Muscle of back (tissue), 11 donors: Measurements from ENCODE around the gene NSUN4. TPM values are rescaled to one million over a fixed set of nuclear protein-coding genes. Genes with fewer than 3 reads are reported as not detected.
"Not testable (repeated sequence)": the region's sequence is repeated elsewhere in the genome, so short reads cannot be mapped to it uniquely, and the experiment has no call there.

ENCODE experiments used
- DNase-seq, 3 donors: peaks; one replicate each; pipeline versions ENCODE4 v3.0.0 to v3.0.0-alpha.2; 2013
- polyA plus RNA-seq, 10 donors: library from polyadenylated mRNA; unstranded; fragments of 120-200 nt; gene quantifications; one replicate each; pipeline ENCODE4 v1.2.1, GENCODE V29; 2013; ENCODE audit not compliant: insufficient read length in 10 of 10

The NSUN4 gene
- polyA plus RNA-seq, 10 donors = 11.0 to 15.6 (median 13.1) TPM

- not testable (repeated sequence) for DNase-seq
Observed at GRCh38 chr1:46365796-46366195, 25.2 kb downstream of the NSUN4 start.

DNA sequence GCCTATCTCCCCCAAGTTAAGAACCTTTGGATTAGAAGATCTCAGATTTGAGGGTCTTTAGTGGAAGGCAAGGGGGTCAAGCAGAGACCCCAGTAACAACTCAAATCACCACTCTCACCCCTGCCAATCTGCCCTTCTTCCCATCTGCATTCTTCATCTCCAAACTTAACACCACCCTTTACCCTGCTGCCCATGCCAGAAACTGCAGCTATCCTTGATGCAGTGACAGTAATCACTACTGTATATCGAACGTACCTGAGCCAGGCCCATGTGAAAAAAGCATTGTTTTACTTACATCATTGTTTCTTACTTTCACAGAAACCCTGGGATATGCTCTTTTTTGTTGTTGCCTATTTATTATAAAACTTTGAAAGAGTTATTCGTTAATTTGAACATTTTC lies 26.5 kb downstream of the NSUN4 start:
- DNase-seq = no peak

DNA sequence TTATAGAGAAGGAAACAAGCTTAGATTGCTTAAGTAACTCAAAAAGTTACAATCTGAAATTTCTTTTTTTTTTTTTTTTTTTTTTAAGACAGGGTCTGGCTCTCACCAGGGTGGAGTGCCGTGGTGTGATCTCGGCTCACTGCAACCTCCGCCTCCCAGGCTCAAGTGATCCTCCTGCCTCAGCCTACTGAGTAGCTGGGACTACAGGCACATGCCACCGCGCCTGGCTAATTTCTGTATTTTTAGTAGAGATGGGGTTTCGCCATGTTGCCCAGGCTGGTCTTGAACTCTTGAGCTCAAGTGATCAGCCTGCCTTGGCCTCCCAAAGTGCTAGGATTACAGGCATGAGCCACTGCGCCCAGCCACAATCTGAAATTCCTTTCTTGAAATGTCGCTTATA lies 27.1 kb downstream of the NSUN4 start:
- not testable (repeated sequence) for DNase-seq

DNA sequence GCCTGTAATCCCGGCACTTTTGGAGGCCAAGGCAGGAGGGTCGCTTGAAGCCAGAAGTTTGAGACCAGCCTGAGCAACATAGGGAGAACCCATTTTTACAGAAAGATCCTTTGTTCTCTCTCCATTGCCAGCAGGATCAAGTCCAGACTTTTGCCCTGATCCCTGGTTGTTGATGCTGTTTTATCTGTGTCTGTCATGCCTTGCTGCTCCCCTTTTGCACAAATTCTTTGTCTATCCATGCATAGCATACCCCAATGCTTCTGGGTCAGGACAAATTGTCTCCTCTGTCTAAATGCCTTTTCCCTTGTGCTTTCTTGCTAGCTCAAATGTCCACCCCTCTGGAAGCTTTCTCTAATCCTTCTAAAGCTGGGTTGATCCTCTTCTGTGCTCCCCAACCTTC lies 28.2 kb downstream of the NSUN4 start:
- DNase-seq = no peak

GRCh38 chr1:46369542-46370213 lies 29.1 kb downstream of the NSUN4 start:
- no peak for DNase-seq

DNA sequence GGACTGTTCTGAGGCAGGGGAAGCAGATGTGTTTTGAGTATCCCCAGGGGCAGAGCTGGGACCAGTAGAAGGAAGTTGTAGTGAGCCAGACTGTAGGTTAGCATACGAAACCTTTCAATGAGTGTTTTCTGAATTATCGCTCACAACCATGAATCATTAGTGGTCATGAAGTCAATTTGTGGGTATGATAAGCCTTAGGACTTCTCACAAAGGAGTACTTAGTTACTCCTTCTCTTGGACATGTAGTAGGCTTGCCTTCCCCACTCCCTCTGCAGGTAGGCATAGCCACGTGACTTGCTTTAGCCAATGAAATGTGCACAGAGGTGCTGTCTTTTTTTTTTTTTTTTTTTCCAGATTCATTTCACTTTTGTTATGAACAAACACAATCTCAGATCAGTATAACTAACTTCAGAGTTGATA lies 29.6 kb downstream of the NSUN4 start:
- DNase-seq = peak in 1 of 3 donors; percentile 29

DNA sequence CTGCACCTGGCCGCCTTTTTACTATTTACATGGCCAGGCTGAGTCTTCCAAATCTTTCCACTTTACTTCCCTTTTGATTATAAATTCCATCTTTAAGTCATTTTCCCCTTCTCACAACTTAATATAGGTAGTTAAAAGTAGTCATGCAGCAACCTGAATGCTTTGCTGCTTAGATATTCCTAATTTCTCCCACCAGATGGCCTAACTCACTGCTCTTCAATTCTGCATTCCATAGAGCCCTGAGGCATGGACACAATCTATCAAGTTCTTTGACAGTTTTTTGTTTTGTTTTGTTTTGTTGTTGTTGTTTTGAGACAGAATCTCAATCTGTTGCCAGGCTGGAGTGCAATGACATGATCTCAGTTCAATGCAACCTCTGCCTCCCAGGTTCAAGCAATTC lies 31.8 kb downstream of the NSUN4 start:
- no peak for DNase-seq

- DNase-seq = no peak
Observed at GRCh38 chr1:46379996-46380395, 39.4 kb downstream of the NSUN4 start.

- no peak for DNase-seq
Observed at GRCh38 chr1:46380508-46380907, 39.9 kb downstream of the NSUN4 start.

DNA sequence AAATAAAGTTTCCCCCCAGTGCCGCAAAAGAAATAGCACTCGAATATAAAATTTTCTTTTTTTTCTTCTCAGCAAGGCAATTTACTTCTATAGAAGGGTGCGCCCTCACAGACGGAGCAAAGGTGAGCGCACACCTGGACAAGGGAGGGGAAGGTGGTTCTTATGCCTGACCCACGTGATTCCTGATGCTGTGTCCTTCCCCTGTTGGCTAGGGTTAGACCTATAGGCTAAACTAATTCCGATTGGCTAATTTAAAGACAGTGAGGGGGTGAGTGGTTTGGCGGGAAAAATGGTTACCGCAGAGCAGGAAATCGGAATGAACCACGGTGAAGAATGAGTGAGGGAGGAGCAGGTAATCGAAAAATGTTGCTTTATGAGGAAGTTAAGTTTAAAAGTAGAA lies 52.9 kb downstream of the NSUN4 start:
- DNase-seq = no peak

GRCh38 chr1:46394108-46394871 lies 53.7 kb downstream of the NSUN4 start, which contains the start of gene FAAH:
Gene FAAH, plus strand, starts transcription at chr1:46394317. Its CDS starts 32 bp downstream, at chr1:46394349.
- DNase-seq = peak; percentile 44 to 83 (median 66)

- DNase-seq = peak in 1 of 3 donors; percentile 54
Observed at GRCh38 chr1:46394872-46395465, 54.4 kb downstream of the NSUN4 start.

GRCh38 chr1:46396441-46397398 lies 56.1 kb downstream of the NSUN4 start:
- peak in 1 of 3 donors; percentile 35 for DNase-seq

DNA sequence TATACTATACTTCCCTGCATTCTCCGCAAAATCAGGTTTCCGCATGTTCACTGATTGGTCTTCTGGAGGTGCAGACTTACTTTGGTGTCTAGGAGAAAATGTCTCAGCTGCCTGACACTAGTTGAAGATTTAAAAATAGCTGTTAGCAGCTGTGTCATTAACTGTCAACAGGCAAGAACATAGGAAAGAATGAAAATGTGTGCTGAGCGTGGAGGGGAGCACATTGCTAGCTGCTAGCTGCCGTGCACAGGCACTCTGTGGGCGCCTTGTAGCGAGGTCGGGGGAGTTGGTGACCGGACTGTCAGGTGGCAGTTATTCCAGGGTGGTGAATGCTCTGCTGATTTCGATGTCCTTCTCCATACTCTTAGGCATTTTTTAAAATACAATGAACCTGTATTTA lies 58.7 kb downstream of the NSUN4 start:
- DNase-seq = no peak

- no peak for DNase-seq
Observed at GRCh38 chr1:46400421-46400820, 59.8 kb downstream of the NSUN4 start.

GRCh38 chr1:46401154-46401913 lies 60.7 kb downstream of the NSUN4 start:
- DNase-seq = no peak

DNA sequence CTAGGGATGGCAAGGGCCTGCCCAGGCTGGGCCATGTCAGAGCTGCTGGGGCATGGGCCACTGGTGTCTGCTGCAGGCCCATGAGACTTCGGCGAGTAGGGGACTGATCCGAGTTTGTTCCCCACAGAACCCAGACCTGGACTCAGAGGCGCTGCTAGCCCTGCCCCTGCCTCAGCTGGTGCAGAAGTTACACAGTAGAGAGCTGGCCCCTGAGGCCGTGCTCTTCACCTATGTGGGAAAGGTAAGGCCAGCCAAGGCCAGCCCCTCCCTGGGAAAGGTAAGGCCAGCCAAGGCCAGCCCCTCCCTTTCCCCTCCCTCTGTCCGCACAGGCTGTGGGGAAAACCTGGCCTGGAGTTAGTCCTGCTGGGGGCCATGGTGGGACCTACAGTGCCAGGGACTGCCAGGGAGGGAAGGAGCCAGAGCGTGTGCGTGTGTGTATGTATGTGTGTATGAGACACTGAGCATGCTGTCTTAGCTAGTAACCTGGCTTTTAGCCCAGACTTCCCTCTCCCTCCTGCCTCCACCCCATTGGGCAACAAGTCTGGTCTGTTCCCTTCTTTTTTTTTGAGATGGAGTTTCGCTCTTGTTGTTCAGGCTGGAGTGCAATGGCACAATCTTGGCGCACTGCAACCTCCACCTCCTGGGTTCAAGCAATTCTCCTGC lies 61.5 kb downstream of the NSUN4 start:
- DNase-seq = peak; percentile 67 to 81 (median 71)

GRCh38 chr1:46403916-46404315 lies 63.3 kb downstream of the NSUN4 start:
- no peak for DNase-seq

GRCh38 chr1:46404482-46405196 lies 64.0 kb downstream of the NSUN4 start:
- DNase-seq = no peak

GRCh38 chr1:46405197-46405555 lies 64.6 kb downstream of the NSUN4 start:
- DNase-seq = no peak
